IMR-90 (cell line): ENCODE measurements around the gene ALDH1A1. TPM values are rescaled to one million over a fixed set of nuclear protein-coding genes. Genes with fewer than 3 reads are reported as not detected.

Experiments
- ATAC-seq: fragments of 200-7000 bp; cut with Tn5 transposase; 2 replicates; pipeline ENCODE4 v1.9.1; 2020; ENCODE audit warnings: low read depth, mild to moderate bottlenecking, moderate library complexity
- BruUV-seq: library from RNA; stranded (reverse); fragments of 400-500 nt; replicated peaks from 2 replicates; lab custom pipeline; 2021; lab: Mats Ljungman, UMichigan
- CTCF ChIA-PET: fragments of 300-600 bp; formaldehyde crosslinking; extraction: SDS; loops from one replicate; lab custom pipeline; 2021; ENCODE audit warnings: antibody characterized with exemption; lab: Yijun Ruan, JAX
- POLR2A ChIA-PET: fragments of 300-600 bp; sonication (Branson Sonifier 250); formaldehyde crosslinking; loops from one replicate; lab custom pipeline; 2022; ENCODE audit warnings: antibody characterized with exemption; ENCODE audit not compliant: unreplicated experiment; lab: Charles Lee
- DNase-seq: peaks from one replicate; pipeline ENCODE4 v3.0.0; 2013
- H2AFZ ChIP-seq: replicated peaks from 2 replicates; pipeline ENCODE3; 2013; ENCODE audit warnings: low read length, mild to moderate bottlenecking; ENCODE audit not compliant: poor library complexity
- H2AK5ac ChIP-seq: 2 replicates; pipeline ENCODE4 v1.6.1; 2013; ENCODE audit warnings: low read depth, low read length, inconsistent platforms
- H2AK9ac ChIP-seq: replicated peaks from 2 replicates; pipeline ENCODE3; 2013; ENCODE audit warnings: mild to moderate bottlenecking, low read depth, low read length, moderate library complexity; ENCODE audit not compliant: poor library complexity
- H2BK120ac ChIP-seq: 2 replicates; pipeline ENCODE4 v1.6.1; 2013; ENCODE audit warnings: low read depth, low read length, inconsistent platforms
- H2BK15ac ChIP-seq: 3 replicates; pipeline ENCODE4 v1.6.1; 2013; ENCODE audit warnings: low read depth, low read length, inconsistent platforms
- H2BK20ac ChIP-seq: 2 replicates; pipeline ENCODE4 v1.6.1; 2013; ENCODE audit warnings: low read depth, mild to moderate bottlenecking, inconsistent platforms, low read length, moderate library complexity
- H2BK5ac ChIP-seq: 2 replicates; pipeline ENCODE4 v1.6.1; 2013; ENCODE audit warnings: mild to moderate bottlenecking, low read depth, low read length, inconsistent platforms; ENCODE audit not compliant: poor library complexity, severe bottlenecking
- H3K14ac ChIP-seq: replicated peaks from 2 replicates; pipeline ENCODE4 v1.6.1; 2013; ENCODE audit warnings: low read depth, low read length, inconsistent platforms
- H3K18ac ChIP-seq: 2 replicates; pipeline ENCODE4 v1.6.1; 2013; ENCODE audit warnings: low read depth, low read length, control low read depth
- H3K23ac ChIP-seq: 2 replicates; pipeline ENCODE4 v1.6.1; 2013; ENCODE audit warnings: low read depth, low read length, inconsistent platforms
- H3K27ac ChIP-seq: 2 replicates; pipeline ENCODE4 v1.5.1; 2013; ENCODE audit warnings: mild to moderate bottlenecking, control low read depth, low read length; ENCODE audit not compliant: insufficient read depth
- H3K27me3 ChIP-seq: 2 replicates; pipeline ENCODE4 v1.6.1; 2013; ENCODE audit warnings: low read length; ENCODE audit not compliant: control insufficient read depth, insufficient read depth
- H3K36me3 ChIP-seq: 2 replicates; pipeline ENCODE4 v1.6.1; 2013; ENCODE audit warnings: low read length, mixed read lengths; ENCODE audit not compliant: control insufficient read depth, insufficient read depth
- H3K4ac ChIP-seq: 2 replicates; pipeline ENCODE4 v1.6.1; 2013; ENCODE audit warnings: low read depth, low read length, inconsistent platforms
- H3K4me1 ChIP-seq: 2 replicates; pipeline ENCODE4 v1.6.1; 2013; ENCODE audit warnings: low read length, mixed read lengths; ENCODE audit not compliant: control insufficient read depth, insufficient read depth
- H3K4me2 ChIP-seq: 2 replicates; pipeline ENCODE4 v1.6.1; 2013; ENCODE audit warnings: low read depth, mild to moderate bottlenecking, control low read depth, low read length, moderate library complexity
- H3K4me3 ChIP-seq: 2 replicates; pipeline ENCODE4 v1.5.1; 2013; ENCODE audit warnings: low read depth, mild to moderate bottlenecking, control low read depth, low read length, moderate library complexity; ENCODE audit not compliant: insufficient read depth
- H3K56ac ChIP-seq: 2 replicates; pipeline ENCODE4 v1.6.1; 2013; ENCODE audit warnings: low read length, inconsistent platforms; ENCODE audit not compliant: insufficient read depth; ENCODE audit errors: extremely low read depth
- H3K79me1 ChIP-seq, 2 experiments: 2 replicates each; pipeline ENCODE4 v1.6.1; 2013; ENCODE audit warnings: low read length in 2 of 2, inconsistent platforms in 1 of 2, low read depth in 1 of 2
- H3K9ac ChIP-seq: 2 replicates; pipeline ENCODE4 v1.6.1; 2013; ENCODE audit warnings: low read depth, low read length, control low read depth
- H3K9me1 ChIP-seq: 2 replicates; pipeline ENCODE4 v1.6.1; 2013; ENCODE audit warnings: low read length, inconsistent platforms; ENCODE audit not compliant: insufficient read depth
- H3K9me3 ChIP-seq: 2 replicates; pipeline ENCODE4 v1.6.1; 2013; ENCODE audit warnings: low read length; ENCODE audit not compliant: control insufficient read depth, insufficient read depth
- H4K20me1 ChIP-seq: 2 replicates; pipeline ENCODE4 v1.6.1; 2013; ENCODE audit warnings: low read length, inconsistent platforms; ENCODE audit not compliant: insufficient read depth
- H4K5ac ChIP-seq: 2 replicates; pipeline ENCODE4 v1.6.1; 2013; ENCODE audit warnings: mild to moderate bottlenecking, low read depth, low read length, control low read depth
- H4K8ac ChIP-seq, 2 experiments: 2 replicates each; pipeline ENCODE4 v1.6.1; 2013; ENCODE audit warnings: low read depth in 2 of 2, low read length in 2 of 2, control low read depth in 1 of 2, inconsistent platforms in 1 of 2
- H4K91ac ChIP-seq: 2 replicates; pipeline ENCODE4 v1.6.1; 2013; ENCODE audit warnings: low read depth, low read length, inconsistent platforms; ENCODE audit not compliant: insufficient read depth
- CEBPB ChIP-seq: IDR thresholded peaks from 2 replicates; pipeline ENCODE4 v1.6.1; 2012; ENCODE audit warnings: low read depth, low read length, improper control_type of control experiment
- CHD1 ChIP-seq: IDR thresholded peaks from 2 replicates; pipeline ENCODE4 v1.6.1; 2012; ENCODE audit warnings: low read depth, low read length, improper control_type of control experiment
- FOS ChIP-seq: fragments of 150-350 bp; IDR thresholded peaks from 2 replicates; pipeline ENCODE4 v1.6.1; 2016; ENCODE audit warnings: low read depth, low read length
- MXI1 ChIP-seq: IDR thresholded peaks from 2 replicates; pipeline ENCODE4 v1.6.1; 2012; ENCODE audit warnings: low read depth, mild to moderate bottlenecking, low read length, moderate library complexity, borderline replicate concordance
- NFE2L2 ChIP-seq: fragments of 150-350 bp; IDR thresholded peaks from 2 replicates; pipeline ENCODE4 v1.6.1; 2016; ENCODE audit warnings: low read depth, mild to moderate bottlenecking, low read length
- POLR2A ChIP-seq: IDR thresholded peaks from 2 replicates; pipeline ENCODE4 v1.6.1; 2012; ENCODE audit warnings: mild to moderate bottlenecking, low read depth, low read length
- RAD21 ChIP-seq: IDR thresholded peaks from 2 replicates; pipeline ENCODE4 v1.6.1; 2012; ENCODE audit warnings: low read length, improper control_type of control experiment
- RCOR1 ChIP-seq: IDR thresholded peaks from 2 replicates; pipeline ENCODE4 v1.6.1; 2012; ENCODE audit warnings: mild to moderate bottlenecking, low read length, improper control_type of control experiment; ENCODE audit not compliant: insufficient replicate concordance
- RFX5 ChIP-seq: IDR thresholded peaks from 2 replicates; pipeline ENCODE4 v1.8.0; 2012; ENCODE audit warnings: low read depth, mild to moderate bottlenecking, low read length, moderate library complexity
- SMC3 ChIP-seq: fragments of 150-350 bp; IDR thresholded peaks from 2 replicates; pipeline ENCODE4 v1.6.1; 2016; ENCODE audit warnings: low read depth, mild to moderate bottlenecking, antibody characterized with exemption, low read length, moderate library complexity
- WGBS, 2 experiments: methylation state at CpG; one replicate each; pipeline versions ENCODE4 v1.1.5 to v1.1.7; 2013; ENCODE audit warnings: missing lambda C conversion rate in 2 of 2; ENCODE audit not compliant: insufficient read length in 1 of 2; ENCODE audit errors: extremely low coverage in 2 of 2; 5-methylcytosine and 5-hydroxymethylcytosine counted together
- dilution Hi-C: fragments of 300-500 bp; cut with HindIII; formaldehyde crosslinking; loops from one replicate; pipeline ENCODE4 v1.14.3; 2018; ENCODE audit warnings: low sequenced_read_pairs; ENCODE audit not compliant: unreplicated experiment
- in situ Hi-C: fragments of 300-500 bp; cut with MboI; formaldehyde crosslinking; loops from 3 replicates; pipeline ENCODE4 v1.14.3; 2019; ENCODE audit warnings: low sequenced_read_pairs, inconsistent platforms, mixed read lengths
- intact Hi-C: fragments of 100-400 bp; cut with micrococcal nuclease; formaldehyde crosslinking; loops from 2 replicates; pipeline ENCODE4 v1.10.0; 2022
- polyA plus RNA-seq, 3 experiments: library from polyadenylated mRNA; depleted of rRNA; stranded (reverse); fragments of >200 nt; gene quantifications; 2 replicates each; pipeline ENCODE4 v1.2.3, GENCODE V29; 2012; ENCODE audit warnings: low replicate concordance in 1 of 3
- total RNA-seq: library from RNA; depleted of rRNA; stranded (reverse); fragments of >200 nt; gene quantifications from 2 replicates; pipeline ENCODE4 v1.2.3, GENCODE V29; 2012
- TF ChIP-seq, protein P1 (sequence below): fragments of 150-350 bp; IDR thresholded peaks from 2 replicates; pipeline ENCODE4 v1.6.1; 2017; ENCODE audit warnings: mild to moderate bottlenecking, antibody characterized with exemption, low read length, low read depth
- TF ChIP-seq, protein P2 (sequence below): conservative IDR thresholded peaks from 2 replicates; pipeline ENCODE4 v1.5.1; 2012; ENCODE audit warnings: mild to moderate bottlenecking, low read depth, low read length, improper control_type of control experiment
- TF ChIP-seq, protein P3 (sequence below): fragments of 150-350 bp; IDR thresholded peaks from 2 replicates; pipeline ENCODE4 v1.6.1; 2016; ENCODE audit warnings: low read depth, mild to moderate bottlenecking, low read length, moderate library complexity, borderline replicate concordance

Gene ALDH1A1
- total and polyA plus RNA-seq, 2 of the 4 experiments (the other 2 are of a cell fraction): not detected

DNA sequence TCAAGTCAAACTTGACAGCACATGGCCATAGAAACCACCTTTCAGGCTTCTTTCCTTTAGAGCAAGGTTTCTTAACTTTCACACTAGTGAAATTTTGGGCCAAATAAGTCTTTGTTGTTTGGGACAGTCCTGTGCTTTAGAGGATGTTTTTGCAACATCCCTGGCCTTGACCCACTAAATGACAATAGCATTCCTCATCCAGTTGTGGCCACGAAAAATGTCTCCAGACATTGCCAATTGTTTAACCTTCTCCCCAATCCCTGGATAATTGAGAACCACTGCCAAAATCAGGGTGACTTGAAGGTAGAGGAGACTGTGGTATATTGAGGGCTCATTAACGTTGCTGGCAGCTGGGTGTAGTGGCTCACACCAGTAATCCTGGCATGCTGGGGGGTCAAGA is 72.0 kb downstream of the ALDH1A1 start:
- in situ Hi-C loops: no loop called here
- H2BK5ac ChIP-seq: no peak overlapping the region
- intact Hi-C loops: no loop called here

More for the DNA sequence above, 72.0 kb downstream of the ALDH1A1 start:
- BruUV-seq: no TSS peak
- ATAC-seq (no peak), DNase-seq (no peak)
- Histone ChIP-seq H2BK15ac (no peak overlapping the region), H3K79me1 (no peaks in the 10 kb centered on the region), H3K4me2 (no peak overlapping the region), H4K91ac (no peak overlapping the region), H2BK20ac (no peak overlapping the region), H2AFZ (no peak overlapping the region), H3K18ac (no peak overlapping the region), H3K36me3 (no peaks in the 10 kb centered on the region), H3K27me3 (no peaks in the 10 kb centered on the region), H3K4me1 (no peaks in the 10 kb centered on the region), H2AK9ac (no peak overlapping the region), H4K8ac (no peak overlapping the region), H3K9ac (no peak overlapping the region), H3K56ac (no peak overlapping the region), H4K5ac (no peak overlapping the region), H3K27ac (no peak overlapping the region), H2BK120ac (no peak overlapping the region), H3K4me3 (no peak overlapping the region), H2AK5ac (no peak overlapping the region), H3K14ac (no peak overlapping the region), H3K9me3 (no peaks in the 10 kb centered on the region), H3K9me1 (no peaks in the 10 kb centered on the region), H3K23ac (no peak overlapping the region), H3K4ac (no peak overlapping the region), H4K20me1 (no peaks in the 10 kb centered on the region)
- TF ChIP-seq POLR2A: no peak
- no peak for TF ChIP-seq NFE2L2
- TF ChIP-seq MXI1: no peak
- no peak for TF ChIP-seq RCOR1
- no peak for TF ChIP-seq RAD21
- TF ChIP-seq, protein P1, sequence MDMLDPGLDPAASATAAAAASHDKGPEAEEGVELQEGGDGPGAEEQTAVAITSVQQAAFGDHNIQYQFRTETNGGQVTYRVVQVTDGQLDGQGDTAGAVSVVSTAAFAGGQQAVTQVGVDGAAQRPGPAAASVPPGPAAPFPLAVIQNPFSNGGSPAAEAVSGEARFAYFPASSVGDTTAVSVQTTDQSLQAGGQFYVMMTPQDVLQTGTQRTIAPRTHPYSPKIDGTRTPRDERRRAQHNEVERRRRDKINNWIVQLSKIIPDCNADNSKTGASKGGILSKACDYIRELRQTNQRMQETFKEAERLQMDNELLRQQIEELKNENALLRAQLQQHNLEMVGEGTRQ: no peak
- TF ChIP-seq, protein P2, sequence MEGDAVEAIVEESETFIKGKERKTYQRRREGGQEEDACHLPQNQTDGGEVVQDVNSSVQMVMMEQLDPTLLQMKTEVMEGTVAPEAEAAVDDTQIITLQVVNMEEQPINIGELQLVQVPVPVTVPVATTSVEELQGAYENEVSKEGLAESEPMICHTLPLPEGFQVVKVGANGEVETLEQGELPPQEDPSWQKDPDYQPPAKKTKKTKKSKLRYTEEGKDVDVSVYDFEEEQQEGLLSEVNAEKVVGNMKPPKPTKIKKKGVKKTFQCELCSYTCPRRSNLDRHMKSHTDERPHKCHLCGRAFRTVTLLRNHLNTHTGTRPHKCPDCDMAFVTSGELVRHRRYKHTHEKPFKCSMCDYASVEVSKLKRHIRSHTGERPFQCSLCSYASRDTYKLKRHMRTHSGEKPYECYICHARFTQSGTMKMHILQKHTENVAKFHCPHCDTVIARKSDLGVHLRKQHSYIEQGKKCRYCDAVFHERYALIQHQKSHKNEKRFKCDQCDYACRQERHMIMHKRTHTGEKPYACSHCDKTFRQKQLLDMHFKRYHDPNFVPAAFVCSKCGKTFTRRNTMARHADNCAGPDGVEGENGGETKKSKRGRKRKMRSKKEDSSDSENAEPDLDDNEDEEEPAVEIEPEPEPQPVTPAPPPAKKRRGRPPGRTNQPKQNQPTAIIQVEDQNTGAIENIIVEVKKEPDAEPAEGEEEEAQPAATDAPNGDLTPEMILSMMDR: no peak
- no peak for TF ChIP-seq CHD1
- TF ChIP-seq, protein P3, sequence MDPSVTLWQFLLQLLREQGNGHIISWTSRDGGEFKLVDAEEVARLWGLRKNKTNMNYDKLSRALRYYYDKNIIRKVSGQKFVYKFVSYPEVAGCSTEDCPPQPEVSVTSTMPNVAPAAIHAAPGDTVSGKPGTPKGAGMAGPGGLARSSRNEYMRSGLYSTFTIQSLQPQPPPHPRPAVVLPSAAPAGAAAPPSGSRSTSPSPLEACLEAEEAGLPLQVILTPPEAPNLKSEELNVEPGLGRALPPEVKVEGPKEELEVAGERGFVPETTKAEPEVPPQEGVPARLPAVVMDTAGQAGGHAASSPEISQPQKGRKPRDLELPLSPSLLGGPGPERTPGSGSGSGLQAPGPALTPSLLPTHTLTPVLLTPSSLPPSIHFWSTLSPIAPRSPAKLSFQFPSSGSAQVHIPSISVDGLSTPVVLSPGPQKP: no peak
- no peak for TF ChIP-seq FOS
- TF ChIP-seq RFX5: no peak
- TF ChIP-seq CEBPB: no peak
- TF ChIP-seq SMC3: no peak
- no CpG with 5 or more reads among the region's 2 CpGs for WGBS, 2 experiments
- ChIA-PET CTCF (no interaction called here), POLR2A (no interaction called here)
- dilution Hi-C loops: no loop called here
